ENCODE results near the gene FHIT.

FHIT gene

DNA sequence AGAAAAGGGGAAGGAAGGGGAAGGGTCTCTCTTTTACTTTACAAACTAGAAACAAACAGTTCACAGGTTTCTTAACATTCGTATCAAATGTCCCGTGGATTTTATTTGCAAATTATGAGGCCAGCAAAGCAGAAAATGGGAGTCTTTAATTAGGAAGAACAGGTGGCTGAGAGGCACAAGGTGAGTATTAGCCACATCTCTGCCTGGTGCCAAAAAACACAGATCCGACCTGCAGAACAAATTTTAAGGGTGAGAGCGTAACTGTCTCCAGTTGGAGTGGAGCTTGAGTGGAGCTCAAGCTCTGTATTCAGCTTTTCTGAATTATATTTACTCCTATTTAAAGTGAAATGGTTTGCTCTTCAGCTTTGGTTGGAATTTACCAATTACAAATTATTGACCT lies 1004.9 kb downstream of the FHIT start:
- no peaks in the 10 kb centered on the region for H4K20me1 ChIP-seq (ENCODE audit: low read depth, low read length)
- TF ChIP-seq, protein P1, sequence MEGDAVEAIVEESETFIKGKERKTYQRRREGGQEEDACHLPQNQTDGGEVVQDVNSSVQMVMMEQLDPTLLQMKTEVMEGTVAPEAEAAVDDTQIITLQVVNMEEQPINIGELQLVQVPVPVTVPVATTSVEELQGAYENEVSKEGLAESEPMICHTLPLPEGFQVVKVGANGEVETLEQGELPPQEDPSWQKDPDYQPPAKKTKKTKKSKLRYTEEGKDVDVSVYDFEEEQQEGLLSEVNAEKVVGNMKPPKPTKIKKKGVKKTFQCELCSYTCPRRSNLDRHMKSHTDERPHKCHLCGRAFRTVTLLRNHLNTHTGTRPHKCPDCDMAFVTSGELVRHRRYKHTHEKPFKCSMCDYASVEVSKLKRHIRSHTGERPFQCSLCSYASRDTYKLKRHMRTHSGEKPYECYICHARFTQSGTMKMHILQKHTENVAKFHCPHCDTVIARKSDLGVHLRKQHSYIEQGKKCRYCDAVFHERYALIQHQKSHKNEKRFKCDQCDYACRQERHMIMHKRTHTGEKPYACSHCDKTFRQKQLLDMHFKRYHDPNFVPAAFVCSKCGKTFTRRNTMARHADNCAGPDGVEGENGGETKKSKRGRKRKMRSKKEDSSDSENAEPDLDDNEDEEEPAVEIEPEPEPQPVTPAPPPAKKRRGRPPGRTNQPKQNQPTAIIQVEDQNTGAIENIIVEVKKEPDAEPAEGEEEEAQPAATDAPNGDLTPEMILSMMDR (IDR thresholded peaks at IDR 0.05; ENCODE audit: insufficient read depth, low read length, poor library complexity, severe bottlenecking), result no peak
- no peak for TF ChIP-seq EZH2phosphoT487 (conservative IDR thresholded peaks at IDR 0.05; ENCODE audit: low read length)
- no peak overlapping the region for H3K4me3 ChIP-seq (ENCODE audit: insufficient read depth, low read length, poor library complexity, severe bottlenecking)
- no peaks in the 10 kb centered on the region for H3F3A ChIP-seq (ENCODE audit: insufficient read depth)
- no peaks in the 10 kb centered on the region for H3K9me2 ChIP-seq (replicated peaks; ENCODE audit: insufficient read depth, low read length)
- no peaks in the 10 kb centered on the region for H3K27me3 ChIP-seq (ENCODE audit: low read length)
- no peaks in the 10 kb centered on the region for H3K9me3 ChIP-seq (ENCODE audit: insufficient read depth, low read length)
- H3K9ac ChIP-seq (ENCODE audit: low read length), result no peak overlapping the region
- H3K79me2 ChIP-seq (ENCODE audit: insufficient read depth, low read length), result no peaks in the 10 kb centered on the region
- no peak overlapping the region for H3K27ac ChIP-seq (ENCODE audit: low read depth, low read length)
- no peak overlapping the region for H3K4me2 ChIP-seq (ENCODE audit: low read depth, low read length, poor library complexity, severe bottlenecking)
- no peak overlapping the region for H2AFZ ChIP-seq (ENCODE audit: low read depth, low read length, severe bottlenecking)
- no peaks in the 10 kb centered on the region for H3K36me3 ChIP-seq (ENCODE audit: low read length)

DNA sequence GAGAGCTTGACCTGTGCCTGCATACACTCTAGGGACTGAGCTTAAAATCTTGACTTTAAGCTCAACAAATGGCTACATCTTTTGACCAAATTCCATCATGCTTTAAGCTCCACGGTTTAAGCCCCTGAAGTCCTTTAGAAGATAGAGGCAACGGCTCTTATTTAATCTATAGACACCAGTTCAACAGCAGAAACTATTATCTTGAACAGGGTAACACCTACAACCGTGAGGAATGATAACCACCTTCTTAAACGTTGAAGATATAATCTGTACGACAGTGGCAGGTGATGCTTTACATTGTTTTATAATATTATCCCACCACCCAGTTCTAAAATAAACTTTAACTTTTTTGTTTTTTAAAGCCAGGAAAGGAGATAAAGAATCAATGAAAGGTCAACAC lies 1007.8 kb downstream of the FHIT start:
- Histone ChIP-seq H2AFZ (ENCODE audit: low read depth, low read length, severe bottlenecking) (no peak overlapping the region), H3F3A (ENCODE audit: insufficient read depth) (no peaks in the 10 kb centered on the region), H3K4me2 (ENCODE audit: low read depth, low read length, poor library complexity, severe bottlenecking) (no peak overlapping the region), H3K27me3 (ENCODE audit: low read length) (no peaks in the 10 kb centered on the region), H3K9me2 (replicated peaks; ENCODE audit: insufficient read depth, low read length) (no peaks in the 10 kb centered on the region), H4K20me1 (ENCODE audit: low read depth, low read length) (no peaks in the 10 kb centered on the region), H3K36me3 (ENCODE audit: low read length) (no peaks in the 10 kb centered on the region), H3K9me3 (ENCODE audit: insufficient read depth, low read length) (no peaks in the 10 kb centered on the region), H3K79me2 (ENCODE audit: insufficient read depth, low read length) (no peaks in the 10 kb centered on the region), H3K4me3 (ENCODE audit: insufficient read depth, low read length, poor library complexity, severe bottlenecking) (no peak overlapping the region), H3K9ac (ENCODE audit: low read length) (no peak overlapping the region), H3K27ac (ENCODE audit: low read depth, low read length) (no peak overlapping the region)
- TF ChIP-seq, protein P1 (IDR thresholded peaks at IDR 0.05; ENCODE audit: insufficient read depth, low read length, poor library complexity, severe bottlenecking), result no peak
- TF ChIP-seq EZH2phosphoT487 (conservative IDR thresholded peaks at IDR 0.05; ENCODE audit: low read length), result no peak

- Histone ChIP-seq H3K79me2 (ENCODE audit: insufficient read depth, low read length) (no peaks in the 10 kb centered on the region), H3K27ac (ENCODE audit: low read depth, low read length) (no peak overlapping the region), H3K36me3 (ENCODE audit: low read length) (no peaks in the 10 kb centered on the region), H3K9ac (ENCODE audit: low read length) (no peak overlapping the region), H3F3A (ENCODE audit: insufficient read depth) (no peaks in the 10 kb centered on the region), H3K27me3 (ENCODE audit: low read length) (no peaks in the 10 kb centered on the region), H2AFZ (ENCODE audit: low read depth, low read length, severe bottlenecking) (no peak overlapping the region), H3K9me3 (ENCODE audit: insufficient read depth, low read length) (no peaks in the 10 kb centered on the region), H3K9me2 (replicated peaks; ENCODE audit: insufficient read depth, low read length) (no peaks in the 10 kb centered on the region), H3K4me3 (ENCODE audit: insufficient read depth, low read length, poor library complexity, severe bottlenecking) (no peak overlapping the region), H4K20me1 (ENCODE audit: low read depth, low read length) (no peaks in the 10 kb centered on the region), H3K4me2 (ENCODE audit: low read depth, low read length, poor library complexity, severe bottlenecking) (no peak overlapping the region)
- TF ChIP-seq, protein P1 (IDR thresholded peaks at IDR 0.05; ENCODE audit: insufficient read depth, low read length, poor library complexity, severe bottlenecking), result no peak
- no peak for TF ChIP-seq EZH2phosphoT487 (conservative IDR thresholded peaks at IDR 0.05; ENCODE audit: low read length)
Observed at GRCh38 chr3:60240492-60240891, 1010.8 kb downstream of the FHIT start.
